ENCODE data around the gene INPP1. TPM values are rescaled to one million over a fixed set of nuclear protein-coding genes. Genes with fewer than 3 reads are reported as not detected.
"Not testable (repeated sequence)": the region's sequence is repeated elsewhere in the genome, so short reads cannot be mapped to it uniquely, and the experiment has no call there.

The INPP1 gene
- total RNA-seq, 2 experiments from 2014 or later = 8.5 to 10.2 TPM

GRCh38 chr2:190333395-190333794, 10.0 kb upstream of the INPP1 start:
- ChIA-PET CTCF (no interaction called here), POLR2A (no interaction called here)
- H3K4me3 Mint-ChIP-seq = no peak overlapping the region
- H3K9me3 Mint-ChIP-seq = no peaks in the 10 kb centered on the region
- H3K36me3 Mint-ChIP-seq (ENCODE audit: low read depth) = no peaks in the 10 kb centered on the region
- no peaks in the 10 kb centered on the region for H3K4me1 Mint-ChIP-seq (ENCODE audit: low read depth)
- no peak overlapping the region for H3K27ac Mint-ChIP-seq
- intact Hi-C loops (cut with micrococcal nuclease) = no loop called here
- peaks cover 2% of the 10 kb centered on the region for H3K27me3 Mint-ChIP-seq
- no peak for TF ChIP-seq CTCF (IDR thresholded peaks at IDR 0.05)
- DNase-seq (no peak), ATAC-seq (no peak)

GRCh38 chr2:190333928-190334327, 9.5 kb upstream of the INPP1 start:
- TF ChIP-seq CTCF (IDR thresholded peaks at IDR 0.05) = no peak
- intact Hi-C loops (cut with micrococcal nuclease) = no loop called here
- Mint-ChIP-seq H3K9me3 (no peaks in the 10 kb centered on the region), H3K4me1 (ENCODE audit: low read depth) (no peaks in the 10 kb centered on the region), H3K4me3 (no peak overlapping the region), H3K27ac (no peak overlapping the region), H3K27me3 (peaks cover 2% of the 10 kb centered on the region), H3K36me3 (ENCODE audit: low read depth) (no peaks in the 10 kb centered on the region)
- ChIA-PET CTCF (no interaction called here), POLR2A (no interaction called here)
- ATAC-seq (no peak), DNase-seq (no peak)

GRCh38 chr2:190334479-190335224, 8.7 kb upstream of the INPP1 start:
- H3K4me1 Mint-ChIP-seq (ENCODE audit: low read depth) = no peaks in the 10 kb centered on the region
- TF ChIP-seq CTCF (IDR thresholded peaks at IDR 0.05) = no peak
- no peak overlapping the region for H3K27ac Mint-ChIP-seq
- CTCF ChIA-PET = interaction anchor here (1.2 kb wide), 1 partner anchor 8 kb away, joined by 3 read pairs; no protein-coding TSS in a partner anchor
- no peak for ATAC-seq
- H3K9me3 Mint-ChIP-seq = no peaks in the 10 kb centered on the region
- no peaks in the 10 kb centered on the region for H3K27me3 Mint-ChIP-seq
- intact Hi-C loops (cut with micrococcal nuclease) = no loop called here
- H3K36me3 Mint-ChIP-seq (ENCODE audit: low read depth) = no peaks in the 10 kb centered on the region
- no peak for DNase-seq
- POLR2A ChIA-PET = interaction anchor here (0.6 kb wide), 1 partner anchor 626 kb away, joined by 3 read pairs; no protein-coding TSS in a partner anchor
- no peak overlapping the region for H3K4me3 Mint-ChIP-seq

GRCh38 chr2:190335225-190335559, 8.2 kb upstream of the INPP1 start:
- POLR2A ChIA-PET = no interaction called here
- H3K9me3 Mint-ChIP-seq = no peaks in the 10 kb centered on the region
- no peak for TF ChIP-seq CTCF (IDR thresholded peaks at IDR 0.05)
- intact Hi-C loops (cut with micrococcal nuclease) = no loop called here
- H3K27ac Mint-ChIP-seq = no peak overlapping the region
- no peak overlapping the region for H3K4me3 Mint-ChIP-seq
- ATAC-seq (no peak), DNase-seq (no peak)
- H3K27me3 Mint-ChIP-seq = no peaks in the 10 kb centered on the region
- CTCF ChIA-PET = interaction anchor here (1.2 kb wide), 1 partner anchor 9 kb away, joined by 3 read pairs; no protein-coding TSS in a partner anchor
- H3K36me3 Mint-ChIP-seq (ENCODE audit: low read depth) = no peaks in the 10 kb centered on the region
- H3K4me1 Mint-ChIP-seq (ENCODE audit: low read depth) = no peaks in the 10 kb centered on the region

GRCh38 chr2:190335584-190335983, 7.8 kb upstream of the INPP1 start:
- H3K27ac Mint-ChIP-seq; H3K4me1 Mint-ChIP-seq (ENCODE audit: low read depth); POLR2A ChIA-PET; intact Hi-C loops (cut with micrococcal nuclease); H3K9me3 Mint-ChIP-seq; H3K36me3 Mint-ChIP-seq (ENCODE audit: low read depth); ATAC-seq; H3K27me3 Mint-ChIP-seq; H3K4me3 Mint-ChIP-seq; DNase-seq: not testable (repeated sequence)
- CTCF ChIA-PET = interaction anchor here (1.2 kb wide), 1 partner anchor 9 kb away, joined by 3 read pairs; no protein-coding TSS in a partner anchor

Measured in activated CD8-positive, alpha-beta T cell treated with anti-CD3 and anti-CD28 coated beads for 36 hours (primary cell).